B cell (primary cell): ENCODE measurements around the gene ARHGAP33. TPM values are rescaled to one million over a fixed set of nuclear protein-coding genes. Genes with fewer than 3 reads are reported as not detected.
A peak's percentile ranks its signal among the peaks of the same experiment; 100 is the strongest.

ENCODE experiments used
- ATAC-seq: fragments of 200-7000 bp; cut with Tn5 transposase; one replicate; pipeline ENCODE4 v1.10.0; 2021; ENCODE audit warnings: low read depth, mild to moderate bottlenecking, moderate number of reproducible peaks, moderate library complexity
- CTCF ChIA-PET: fragments of 350-600 bp; sonication (Branson Sonifier 250); formaldehyde crosslinking; loops from one replicate; lab custom pipeline; 2021; ENCODE audit warnings: antibody characterized with exemption, inconsistent platforms; lab: Charles Lee
- POLR2A ChIA-PET: fragments of 350-600 bp; sonication (Branson Sonifier 250); formaldehyde crosslinking; loops from one replicate; lab custom pipeline; 2021; ENCODE audit warnings: antibody characterized with exemption; lab: Charles Lee
- DNase-seq: peaks from one replicate; pipeline ENCODE4 v3.0.0; 2013
- H2AFZ ChIP-seq: 2 replicates; pipeline ENCODE4 v1.6.1; 2012; ENCODE audit warnings: mild to moderate bottlenecking, low read depth, low read length; ENCODE audit not compliant: insufficient read depth, poor library complexity, severe bottlenecking
- H3K27ac ChIP-seq, 2 donors: 1 replicate in 1 of 2; 2 replicates in 1 of 2; pipeline ENCODE4 v1.5.1; 2012 to 2013; ENCODE audit warnings: low read length in 2 of 2, mild to moderate bottlenecking in 2 of 2, moderate library complexity in 1 of 2
- H3K27me3 ChIP-seq, 4 experiments: fragments of 200-600 bp in 1 of 4; sonication (generic) in 1 of 4; replicated peaks in 1 of 4; 1 replicate in 2 of 4; 2 replicates in 2 of 4; pipeline versions ENCODE4 v1.6.1 to v1.7.0; 2013 to 2016; ENCODE audit warnings: low read length in 3 of 4, mild to moderate bottlenecking in 2 of 4, mixed read lengths in 1 of 4, moderate library complexity in 1 of 4; ENCODE audit not compliant: insufficient read depth in 4 of 4, control insufficient read depth in 3 of 4; ENCODE audit errors: control extremely low read depth in 1 of 4
- H3K36me3 ChIP-seq, 2 experiments: replicated peaks in 1 of 2; 1 replicate in 1 of 2; 2 replicates in 1 of 2; pipeline versions ENCODE4 v1.6.1 to v1.7.1; 2013; ENCODE audit warnings: low read length in 1 of 2; ENCODE audit not compliant: insufficient read depth in 2 of 2, control insufficient read depth in 1 of 2; ENCODE audit errors: control extremely low read depth in 1 of 2, extremely low read depth in 1 of 2
- H3K4me1 ChIP-seq, 2 donors: fragments of 200-600 bp in 1 of 2; sonication (generic) in 1 of 2; 1 replicate in 1 of 2; 2 replicates in 1 of 2; pipeline versions ENCODE4 v1.5.1 to v1.6.1; 2013 to 2017; ENCODE audit warnings: low read length in 2 of 2; ENCODE audit not compliant: control insufficient read depth in 2 of 2, insufficient read depth in 2 of 2
- H3K4me2 ChIP-seq: replicated peaks from 2 replicates; pipeline ENCODE3; 2012; ENCODE audit warnings: mild to moderate bottlenecking, low read depth, low read length; ENCODE audit not compliant: poor library complexity, severe bottlenecking
- H3K4me3 ChIP-seq, 5 experiments: fragments of 200-600 bp in 1 of 5; sonication (generic) in 1 of 5; 1 replicate in 3 of 5; 2 replicates in 2 of 5; pipeline versions ENCODE4 v1.5.1 to v1.7.0; 2011 to 2016; ENCODE audit warnings: low read length in 4 of 5, mild to moderate bottlenecking in 4 of 5, low read depth in 2 of 5, control low read depth in 1 of 5, moderate library complexity in 1 of 5; ENCODE audit not compliant: insufficient read depth in 1 of 5; ENCODE audit errors: control extremely low read depth in 1 of 5, extremely low read depth in 1 of 5
- H3K79me2 ChIP-seq: fragments of 200-600 bp; sonication (generic); one replicate; pipeline ENCODE4 v1.6.0; 2016; ENCODE audit warnings: low read length; ENCODE audit not compliant: control insufficient read depth, insufficient read depth
- H3K9ac ChIP-seq: fragments of 200-600 bp; sonication (generic); 2 replicates; pipeline ENCODE4 v1.6.1; 2017; ENCODE audit warnings: mild to moderate bottlenecking, low read length, moderate library complexity
- H3K9me3 ChIP-seq, 3 donors: one replicate each; pipeline versions ENCODE4 v1.6.1 to v1.7.1; 2013; ENCODE audit warnings: low read length in 2 of 3; ENCODE audit not compliant: control insufficient read depth in 2 of 3, insufficient read depth in 1 of 3; ENCODE audit errors: control extremely low read depth in 1 of 3
- H4K20me1 ChIP-seq: 2 replicates; pipeline ENCODE4 v1.6.0; 2012; ENCODE audit warnings: mild to moderate bottlenecking, low read length; ENCODE audit not compliant: insufficient read depth, control insufficient read depth, poor library complexity, severe bottlenecking
- H3K27ac Mint-ChIP-seq: one replicate; pipeline ENCODE4 v1.8.0; 2021; ENCODE audit warnings: mixed read lengths
- H3K27me3 Mint-ChIP-seq: one replicate; pipeline ENCODE4 v1.8.0; 2021; ENCODE audit warnings: mixed read lengths
- H3K4me1 Mint-ChIP-seq: one replicate; pipeline ENCODE4 v1.8.0; 2021; ENCODE audit warnings: mixed read lengths
- H3K4me3 Mint-ChIP-seq: one replicate; pipeline ENCODE4 v1.8.0; 2021; ENCODE audit warnings: mixed read lengths
- H3K9me3 Mint-ChIP-seq: one replicate; pipeline ENCODE4 v1.8.0; 2022; ENCODE audit warnings: mixed read lengths; ENCODE audit not compliant: insufficient read depth
- EZH2 ChIP-seq: IDR thresholded peaks from 2 replicates; pipeline ENCODE4 v1.6.1; 2012; ENCODE audit warnings: borderline replicate concordance, low read depth, mild to moderate bottlenecking, moderate library complexity, low read length; ENCODE audit not compliant: insufficient read depth, poor library complexity, severe bottlenecking
- WGBS: methylation state at CpG from one replicate; pipeline ENCODE4 v1.1.5; 2013; ENCODE audit warnings: missing lambda C conversion rate; ENCODE audit not compliant: insufficient coverage; 5-methylcytosine and 5-hydroxymethylcytosine counted together
- intact Hi-C: fragments of 100-400 bp; cut with micrococcal nuclease; formaldehyde crosslinking; loops from one replicate; pipeline ENCODE4 v1.10.0; 2022
- polyA minus RNA-seq: library from RNA; depleted of rRNA, polyadenylated mRNA; stranded (reverse); fragments of >200 nt; gene quantifications from 2 replicates; pipeline ENCODE4 v1.2.3, GENCODE V29; 2012
- polyA plus RNA-seq: library from polyadenylated mRNA; depleted of rRNA; stranded (reverse); fragments of >200 nt; gene quantifications from 2 replicates; pipeline ENCODE4 v1.2.3, GENCODE V29; 2012
- total RNA-seq, 2 donors: library from RNA; stranded (reverse); fragments of 120-200 nt in 1 of 2; gene quantifications; 1 replicate in 1 of 2; 2 replicates in 1 of 2; pipeline versions ENCODE4 v1.2.3 to v1.2.4, GENCODE V29; 2013 to 2022
- TF ChIP-seq, protein P1 (sequence below): fragments of 200-600 bp; IDR thresholded peaks from one replicate; pipeline ENCODE4 v1.8.0; 2022; ENCODE audit warnings: antibody characterized with exemption, mild to moderate bottlenecking

Gene ARHGAP33, protein sequence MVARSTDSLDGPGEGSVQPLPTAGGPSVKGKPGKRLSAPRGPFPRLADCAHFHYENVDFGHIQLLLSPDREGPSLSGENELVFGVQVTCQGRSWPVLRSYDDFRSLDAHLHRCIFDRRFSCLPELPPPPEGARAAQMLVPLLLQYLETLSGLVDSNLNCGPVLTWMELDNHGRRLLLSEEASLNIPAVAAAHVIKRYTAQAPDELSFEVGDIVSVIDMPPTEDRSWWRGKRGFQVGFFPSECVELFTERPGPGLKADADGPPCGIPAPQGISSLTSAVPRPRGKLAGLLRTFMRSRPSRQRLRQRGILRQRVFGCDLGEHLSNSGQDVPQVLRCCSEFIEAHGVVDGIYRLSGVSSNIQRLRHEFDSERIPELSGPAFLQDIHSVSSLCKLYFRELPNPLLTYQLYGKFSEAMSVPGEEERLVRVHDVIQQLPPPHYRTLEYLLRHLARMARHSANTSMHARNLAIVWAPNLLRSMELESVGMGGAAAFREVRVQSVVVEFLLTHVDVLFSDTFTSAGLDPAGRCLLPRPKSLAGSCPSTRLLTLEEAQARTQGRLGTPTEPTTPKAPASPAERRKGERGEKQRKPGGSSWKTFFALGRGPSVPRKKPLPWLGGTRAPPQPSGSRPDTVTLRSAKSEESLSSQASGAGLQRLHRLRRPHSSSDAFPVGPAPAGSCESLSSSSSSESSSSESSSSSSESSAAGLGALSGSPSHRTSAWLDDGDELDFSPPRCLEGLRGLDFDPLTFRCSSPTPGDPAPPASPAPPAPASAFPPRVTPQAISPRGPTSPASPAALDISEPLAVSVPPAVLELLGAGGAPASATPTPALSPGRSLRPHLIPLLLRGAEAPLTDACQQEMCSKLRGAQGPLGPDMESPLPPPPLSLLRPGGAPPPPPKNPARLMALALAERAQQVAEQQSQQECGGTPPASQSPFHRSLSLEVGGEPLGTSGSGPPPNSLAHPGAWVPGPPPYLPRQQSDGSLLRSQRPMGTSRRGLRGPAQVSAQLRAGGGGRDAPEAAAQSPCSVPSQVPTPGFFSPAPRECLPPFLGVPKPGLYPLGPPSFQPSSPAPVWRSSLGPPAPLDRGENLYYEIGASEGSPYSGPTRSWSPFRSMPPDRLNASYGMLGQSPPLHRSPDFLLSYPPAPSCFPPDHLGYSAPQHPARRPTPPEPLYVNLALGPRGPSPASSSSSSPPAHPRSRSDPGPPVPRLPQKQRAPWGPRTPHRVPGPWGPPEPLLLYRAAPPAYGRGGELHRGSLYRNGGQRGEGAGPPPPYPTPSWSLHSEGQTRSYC
- total RNA-seq (18.2 and 21.6 TPM in 2 replicates), polyA plus RNA-seq (27.8 and 28.7 TPM in 2 replicates), polyA minus RNA-seq (2.5 and 3.9 TPM in 2 replicates)
- total RNA-seq (2013): 1.1 TPM

DNA sequence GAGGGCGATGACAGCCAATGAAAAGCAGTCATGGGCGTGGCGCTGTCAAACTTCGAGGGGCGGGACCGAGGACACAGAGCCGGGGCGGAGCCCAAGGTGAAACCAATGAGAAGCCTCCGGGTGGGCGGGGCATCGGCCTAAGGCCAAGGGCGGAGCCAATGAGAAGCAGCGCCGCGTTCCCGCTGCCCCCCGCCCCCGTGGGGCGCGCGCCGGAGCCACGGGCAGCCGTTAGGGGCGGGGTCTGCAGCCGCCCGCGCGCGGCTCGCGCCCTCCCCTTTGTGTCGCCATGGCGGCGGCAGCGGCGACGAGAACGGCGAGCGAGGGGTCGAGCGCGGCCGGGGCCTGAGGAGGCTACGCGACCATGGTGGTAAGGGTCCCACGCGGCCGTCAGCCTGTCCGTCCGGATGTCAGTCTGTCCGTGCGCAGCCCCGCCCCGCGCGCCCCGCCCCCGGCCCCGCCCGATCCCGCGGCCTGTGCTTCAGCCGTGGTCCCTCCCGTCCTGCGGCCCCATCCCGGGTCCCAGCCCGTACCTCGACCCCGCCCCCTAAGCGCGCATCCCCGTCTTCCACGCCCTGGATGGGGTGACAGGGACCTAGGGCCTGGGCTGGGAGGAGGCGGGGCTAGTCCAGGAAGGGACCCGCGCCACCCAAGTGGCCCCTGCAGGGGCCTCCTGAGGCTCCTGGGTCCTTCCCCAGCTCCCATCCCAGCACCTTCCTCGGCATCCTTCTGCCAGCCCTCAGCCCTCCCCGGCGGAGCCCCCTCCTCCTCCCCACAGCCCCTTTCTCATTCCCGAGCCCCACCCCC is at the start of gene ARHGAP33:
TSS of gene ARHGAP33 (plus strand) at position 267 of the 804 bp plus-strand sequence. CDS start at position 362, 95 bp downstream.
- H3K4me1 Mint-ChIP-seq: peaks cover 10% of the 10 kb centered on the region
- WGBS: 1% methylated on average over 69 of the region's 82 CpGs
- no peak for TF ChIP-seq EZH2
- TF ChIP-seq, protein P1, sequence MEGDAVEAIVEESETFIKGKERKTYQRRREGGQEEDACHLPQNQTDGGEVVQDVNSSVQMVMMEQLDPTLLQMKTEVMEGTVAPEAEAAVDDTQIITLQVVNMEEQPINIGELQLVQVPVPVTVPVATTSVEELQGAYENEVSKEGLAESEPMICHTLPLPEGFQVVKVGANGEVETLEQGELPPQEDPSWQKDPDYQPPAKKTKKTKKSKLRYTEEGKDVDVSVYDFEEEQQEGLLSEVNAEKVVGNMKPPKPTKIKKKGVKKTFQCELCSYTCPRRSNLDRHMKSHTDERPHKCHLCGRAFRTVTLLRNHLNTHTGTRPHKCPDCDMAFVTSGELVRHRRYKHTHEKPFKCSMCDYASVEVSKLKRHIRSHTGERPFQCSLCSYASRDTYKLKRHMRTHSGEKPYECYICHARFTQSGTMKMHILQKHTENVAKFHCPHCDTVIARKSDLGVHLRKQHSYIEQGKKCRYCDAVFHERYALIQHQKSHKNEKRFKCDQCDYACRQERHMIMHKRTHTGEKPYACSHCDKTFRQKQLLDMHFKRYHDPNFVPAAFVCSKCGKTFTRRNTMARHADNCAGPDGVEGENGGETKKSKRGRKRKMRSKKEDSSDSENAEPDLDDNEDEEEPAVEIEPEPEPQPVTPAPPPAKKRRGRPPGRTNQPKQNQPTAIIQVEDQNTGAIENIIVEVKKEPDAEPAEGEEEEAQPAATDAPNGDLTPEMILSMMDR: no peak
- H3K4me1 ChIP-seq: peaks cover 10 to 16% of the 10 kb centered on the region in 2 donors
- H3K27me3 Mint-ChIP-seq: no peaks in the 10 kb centered on the region
- H3K4me2 ChIP-seq: peak within 1 kb of the TSS; percentile 90
- H3K79me2 ChIP-seq: peaks cover 4% of the 10 kb centered on the region
- peaks cover 0 to 2% of the 10 kb centered on the region in 2 experiments for H3K36me3 ChIP-seq
- ATAC-seq (peak; percentile 99), DNase-seq (peak; percentile 99)
- H4K20me1 ChIP-seq: no peaks in the 10 kb centered on the region
- peak within 1 kb of the TSS; percentile 43 for H3K27ac Mint-ChIP-seq
- H3K27me3 ChIP-seq: no peaks in the 10 kb centered on the region
- no peaks in the 10 kb centered on the region for H3K9me3 ChIP-seq
- ChIA-PET POLR2A (no interaction called here), CTCF (no interaction called here)
- peak within 1 kb of the TSS; percentile 62 for H3K9ac ChIP-seq
- H3K4me3 Mint-ChIP-seq: peak within 1 kb of the TSS; percentile 86
- intact Hi-C loops: loop anchor here (1.0 to 2.0 kb wide), 8 partner anchors 17 to 131 kb away; partner anchors contain the start of genes COX6B1, LIN37, PROSER3 and PSENEN
- peak within 1 kb of the TSS; percentile 73 for H2AFZ ChIP-seq
- peak within 1 kb of the TSS; percentile 26 to 68 (median 58) for H3K4me3 ChIP-seq
- H3K27ac ChIP-seq: peak within 1 kb of the TSS in 1 of 2 donors; percentile 19
- H3K9me3 Mint-ChIP-seq: no peaks in the 10 kb centered on the region
